Hindlimb muscle (tissue), 1 donor: ENCODE measurements around the gene DPRX. TPM values are rescaled to one million over a fixed set of nuclear protein-coding genes. Genes with fewer than 3 reads are reported as not detected.

Source experiments
- DNase-seq: peaks from one replicate; pipeline ENCODE4 v3.0.0-alpha.2; 2013
- polyA plus RNA-seq: library from polyadenylated mRNA; unstranded; fragments of 120-200 nt; gene quantifications from one replicate; pipeline ENCODE4 v1.2.1, GENCODE V29; 2013; ENCODE audit not compliant: insufficient read length

DPRX gene, protein sequence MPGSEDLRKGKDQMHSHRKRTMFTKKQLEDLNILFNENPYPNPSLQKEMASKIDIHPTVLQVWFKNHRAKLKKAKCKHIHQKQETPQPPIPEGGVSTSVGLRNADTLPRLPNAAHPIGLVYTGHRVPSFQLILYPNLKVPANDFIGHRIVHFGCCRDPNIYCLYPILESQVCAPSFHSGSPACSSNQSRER
- not detected for polyA plus RNA-seq

DNA sequence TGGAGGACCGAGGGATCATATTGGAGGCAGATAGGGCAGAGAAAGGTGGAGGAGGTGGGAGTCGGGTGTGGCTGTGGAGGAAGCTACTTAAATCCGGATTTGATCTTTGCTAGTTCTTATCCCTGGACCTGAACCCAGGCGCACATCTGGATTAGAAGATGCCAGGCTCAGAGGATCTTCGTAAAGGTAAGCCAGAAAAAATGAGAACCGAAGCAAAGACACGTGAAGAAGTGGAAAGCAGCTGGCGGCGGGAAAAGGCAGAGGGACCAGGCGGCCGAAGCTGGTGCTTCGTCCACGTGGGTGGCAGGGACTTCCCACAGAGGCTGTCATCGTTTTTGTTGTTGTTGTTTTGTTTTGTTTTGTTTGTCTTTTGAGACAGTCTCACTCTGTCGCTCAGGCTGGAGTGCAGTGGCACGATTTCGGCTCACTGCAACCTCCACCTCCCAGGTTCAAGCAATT lies at the start of gene DPRX:
DPRX (plus strand) TSS at position 51 of the 459 bp plus-strand sequence; CDS start at position 159, 108 bp downstream.
- DNase-seq, result no peak

DNA sequence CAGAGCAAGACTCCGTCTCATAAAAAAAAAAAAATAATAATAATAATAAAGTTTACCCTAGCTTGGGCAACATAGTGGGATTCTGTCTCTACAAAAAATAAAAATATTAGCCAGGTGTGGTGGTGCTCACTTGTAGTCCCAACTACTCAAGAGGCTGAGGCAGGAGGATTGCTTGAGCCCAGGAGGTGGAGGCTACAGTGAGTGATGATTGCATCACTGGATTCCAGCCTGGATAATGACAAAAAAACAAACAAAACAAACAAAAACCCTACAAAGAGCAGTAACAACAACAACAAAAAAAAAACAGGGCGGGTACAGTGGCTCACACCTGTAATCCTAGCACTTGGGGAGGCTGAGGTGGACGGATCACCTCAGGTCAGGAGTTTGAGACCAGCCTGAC lies 48.6 kb upstream of the DPRX start:
- DNase-seq, result no peak

DNA sequence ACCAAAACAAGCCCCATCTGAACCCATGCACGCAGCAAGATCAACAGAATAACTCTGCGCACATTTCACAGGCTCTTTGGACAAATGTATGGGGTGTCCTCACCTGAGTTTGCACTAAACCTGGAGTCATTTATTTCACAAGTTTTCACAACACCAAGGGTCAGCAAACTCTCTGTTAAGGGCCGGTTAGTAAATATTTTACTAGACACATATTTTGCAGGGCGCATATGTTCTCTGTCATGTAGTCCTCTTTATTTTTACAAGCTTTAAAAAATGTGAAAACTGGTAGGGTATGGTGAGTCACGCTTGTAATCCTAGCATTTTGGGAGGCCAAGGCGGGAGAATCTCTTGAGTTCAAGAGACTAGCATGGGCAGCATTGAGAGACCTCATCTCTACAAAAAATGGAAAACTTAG lies 45.5 kb upstream of the DPRX start:
- no peak for DNase-seq

DNA sequence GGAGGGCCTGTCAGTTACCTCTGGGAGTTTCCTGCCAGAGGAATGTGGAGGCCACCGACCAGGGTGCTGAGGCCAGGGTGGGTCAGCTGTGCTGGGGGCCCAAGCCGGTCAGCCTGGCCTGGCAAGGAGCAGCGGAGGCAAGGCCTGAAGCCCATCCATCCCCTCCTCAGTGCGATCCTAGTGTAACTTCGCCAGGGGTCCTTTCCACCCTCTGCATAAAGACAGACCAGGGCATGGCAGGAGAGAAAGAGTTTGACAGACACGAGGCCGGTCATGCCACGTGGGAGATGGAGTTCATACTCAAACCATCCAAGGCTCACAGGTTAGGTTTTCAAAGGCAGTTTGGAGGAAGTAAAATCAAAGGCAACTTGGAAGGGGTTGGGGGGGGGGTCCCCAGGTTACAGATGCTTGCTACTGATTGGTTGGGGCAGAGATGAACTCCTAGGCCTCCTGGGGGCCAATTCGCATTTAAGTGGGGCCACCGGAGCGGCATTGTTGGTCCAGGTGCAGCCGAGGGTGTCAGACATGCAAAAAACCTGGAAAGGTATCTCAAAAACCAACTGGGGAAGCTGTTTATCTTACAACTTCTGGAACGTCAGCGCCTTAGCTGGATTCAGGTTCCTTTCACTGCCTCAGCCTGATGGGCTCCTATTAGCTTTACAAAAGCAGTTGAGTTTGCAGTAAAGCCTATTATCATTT lies 36.8 kb upstream of the DPRX start:
- no peak for DNase-seq

DNA sequence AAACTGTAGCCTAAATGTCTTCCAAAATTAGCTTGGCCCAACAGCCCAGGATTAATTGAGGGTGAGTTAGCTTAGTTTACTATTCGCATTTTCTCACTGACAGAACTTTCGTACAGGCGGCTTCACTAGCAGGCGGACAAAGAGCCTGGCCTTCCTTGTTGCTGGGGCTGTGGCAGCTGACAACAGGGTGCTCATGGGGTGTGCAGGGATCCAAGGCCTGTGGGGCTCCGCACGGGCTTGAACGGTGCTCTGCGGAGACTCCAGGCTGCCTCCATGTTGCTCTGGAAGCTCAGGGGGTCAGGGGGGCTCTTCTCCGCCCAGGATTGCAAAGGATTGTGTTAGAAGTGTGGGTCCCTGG lies 36.3 kb upstream of the DPRX start:
- no peak for DNase-seq

DNA sequence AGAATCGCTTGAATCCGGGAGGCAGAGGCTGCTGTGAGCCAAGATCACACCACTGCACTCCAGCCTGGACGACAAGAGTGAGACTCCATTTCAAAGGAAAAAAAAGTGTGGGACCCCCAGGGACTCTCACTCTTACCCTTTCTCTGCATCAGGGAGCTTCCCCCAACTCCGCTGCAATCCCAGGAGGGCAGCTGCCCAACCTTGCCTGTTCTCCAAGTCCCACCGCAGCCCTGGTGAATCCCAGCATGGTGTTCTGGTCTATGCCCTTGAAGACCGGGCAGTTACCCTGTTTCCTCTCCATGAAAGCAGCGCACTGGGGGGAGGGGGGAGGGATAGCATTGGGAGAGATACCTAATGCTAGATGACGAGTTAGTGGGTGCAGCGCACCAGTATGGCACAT lies 35.7 kb upstream of the DPRX start:
- no peak for DNase-seq

DNA sequence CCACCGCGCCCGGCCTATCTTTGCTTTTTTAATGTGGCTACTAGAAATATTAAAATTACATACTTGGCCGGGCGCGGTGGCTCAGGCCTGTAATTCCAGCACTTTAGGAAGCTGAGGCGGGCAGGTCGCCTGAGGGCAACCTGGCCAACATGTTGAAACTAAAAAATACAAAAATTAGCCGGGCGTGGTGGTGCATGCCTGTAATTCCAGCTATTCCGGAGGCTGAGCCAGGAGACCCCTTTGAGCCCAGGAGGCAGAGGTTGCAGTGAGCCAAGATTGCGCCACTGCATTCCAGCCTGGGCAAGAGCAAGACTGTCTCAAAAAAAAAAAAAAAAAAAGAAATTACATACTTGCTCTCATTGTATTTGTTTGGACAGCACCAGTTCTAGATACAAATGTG lies 34.8 kb upstream of the DPRX start:
- no peak for DNase-seq

DNA sequence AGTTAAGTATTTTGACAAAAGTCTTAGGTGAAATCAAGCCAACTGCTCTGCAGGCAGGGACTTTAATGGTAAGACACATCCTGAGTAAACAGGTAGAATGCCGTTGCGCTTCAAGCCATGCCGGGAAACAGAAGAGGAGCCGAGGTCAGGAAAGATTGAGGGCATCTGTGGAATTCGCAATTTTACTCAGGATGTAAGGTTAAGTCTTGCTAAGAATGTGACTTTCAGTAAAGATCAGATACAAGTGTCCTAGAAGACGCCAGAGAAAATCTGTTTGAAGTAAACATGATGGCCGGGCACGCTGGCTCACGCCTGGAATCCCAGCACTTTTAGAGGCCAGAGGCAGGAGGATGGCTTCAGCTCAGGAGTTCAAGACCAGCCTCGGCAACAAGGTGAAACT lies 33.4 kb upstream of the DPRX start:
- DNase-seq, result no peak

DNA sequence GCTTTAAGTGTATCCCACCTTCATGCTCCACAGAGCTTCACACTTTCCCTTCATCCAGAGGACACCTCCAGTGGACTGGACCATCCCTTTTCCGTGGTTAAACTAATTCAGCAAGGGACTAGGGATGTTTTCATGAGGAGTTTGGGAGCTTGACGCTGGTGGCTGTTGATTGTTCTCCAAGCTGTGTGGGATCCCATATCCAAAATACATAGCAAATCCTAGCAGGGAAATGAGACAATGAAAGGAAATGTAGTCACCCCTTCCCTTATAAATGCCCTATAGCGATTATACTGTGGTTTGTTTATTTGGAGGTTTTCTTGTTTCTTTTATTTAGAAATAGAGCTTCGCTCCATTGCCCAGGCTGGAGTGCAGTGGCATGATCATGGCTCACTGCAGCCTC lies 31.6 kb upstream of the DPRX start:
- DNase-seq, result peak; percentile 4

DNA sequence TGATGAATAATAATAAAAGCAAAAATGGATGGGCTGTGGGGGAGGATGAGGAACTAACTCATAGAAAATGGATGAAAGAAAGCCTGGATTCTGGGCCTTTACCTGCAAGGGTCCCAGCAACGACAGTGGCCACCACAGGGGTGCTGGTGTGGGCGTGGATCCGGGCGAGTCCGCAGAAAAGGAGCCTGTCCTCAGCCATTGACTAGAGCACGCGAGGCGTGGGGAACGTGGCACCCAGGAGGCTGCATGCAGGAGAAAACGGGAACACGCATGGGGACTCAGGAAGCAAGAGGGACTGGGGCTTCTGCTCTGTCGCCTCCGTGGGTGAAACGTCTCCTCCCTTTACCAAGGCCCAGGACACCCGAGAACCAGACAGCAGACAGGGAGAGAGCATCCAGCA lies 25.8 kb upstream of the DPRX start:
- no peak for DNase-seq

DNA sequence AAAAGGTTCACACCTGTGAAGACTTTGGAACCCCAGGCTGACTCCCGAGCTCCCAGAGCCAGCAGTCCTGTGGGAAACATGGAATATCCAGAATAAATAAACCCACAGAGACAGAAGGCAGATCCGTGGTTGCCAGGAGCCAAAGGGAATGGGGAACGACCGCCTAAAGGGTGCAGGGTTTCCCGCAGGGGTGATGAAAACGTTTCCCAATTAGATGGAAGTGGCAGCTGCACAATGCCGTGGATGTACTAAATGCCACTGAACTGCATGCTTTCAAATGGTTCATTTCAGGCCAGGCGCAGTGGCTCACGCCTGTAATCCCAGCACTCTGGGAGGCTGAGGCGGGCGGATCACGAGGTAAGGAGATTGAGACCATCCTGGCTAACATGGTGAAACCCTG lies 23.4 kb upstream of the DPRX start:
- no peak for DNase-seq

DNA sequence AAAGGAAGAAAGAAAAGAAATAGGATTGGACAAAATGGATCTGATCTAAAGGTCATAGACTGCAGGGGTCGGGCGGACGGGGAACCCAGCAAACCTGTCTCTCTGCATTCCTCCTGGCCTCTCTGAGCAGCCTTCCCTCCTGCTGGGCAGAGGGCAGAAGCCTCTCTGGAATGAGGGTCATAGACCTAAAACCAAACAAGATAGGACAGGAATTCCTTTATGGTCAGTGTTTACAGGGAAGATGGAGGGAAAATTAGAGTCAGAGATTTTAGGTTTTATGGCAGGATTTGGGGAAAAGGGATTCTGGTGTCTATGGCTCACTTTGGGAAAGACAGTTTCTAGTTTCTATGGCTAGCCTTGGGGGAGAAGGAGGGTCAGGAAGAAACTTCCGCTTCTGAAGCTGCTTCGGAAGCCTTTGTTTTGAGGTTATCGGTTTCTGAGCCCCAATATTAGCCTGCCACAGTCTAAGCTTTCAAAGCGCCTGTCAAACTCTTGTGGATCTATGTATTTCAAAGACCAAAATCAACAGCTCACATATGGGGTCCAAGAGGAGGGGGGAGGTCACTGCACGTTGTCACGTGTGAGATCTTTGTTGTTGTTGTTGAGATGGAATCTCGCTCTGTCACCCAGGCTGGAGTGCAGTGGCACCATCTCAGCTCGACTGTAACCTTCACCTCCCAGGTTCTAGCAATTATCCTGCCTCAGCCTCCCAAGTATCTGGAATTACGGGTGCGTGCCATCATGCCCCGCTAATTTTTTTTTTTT lies 18.9 kb upstream of the DPRX start:
- no peak for DNase-seq

DNA sequence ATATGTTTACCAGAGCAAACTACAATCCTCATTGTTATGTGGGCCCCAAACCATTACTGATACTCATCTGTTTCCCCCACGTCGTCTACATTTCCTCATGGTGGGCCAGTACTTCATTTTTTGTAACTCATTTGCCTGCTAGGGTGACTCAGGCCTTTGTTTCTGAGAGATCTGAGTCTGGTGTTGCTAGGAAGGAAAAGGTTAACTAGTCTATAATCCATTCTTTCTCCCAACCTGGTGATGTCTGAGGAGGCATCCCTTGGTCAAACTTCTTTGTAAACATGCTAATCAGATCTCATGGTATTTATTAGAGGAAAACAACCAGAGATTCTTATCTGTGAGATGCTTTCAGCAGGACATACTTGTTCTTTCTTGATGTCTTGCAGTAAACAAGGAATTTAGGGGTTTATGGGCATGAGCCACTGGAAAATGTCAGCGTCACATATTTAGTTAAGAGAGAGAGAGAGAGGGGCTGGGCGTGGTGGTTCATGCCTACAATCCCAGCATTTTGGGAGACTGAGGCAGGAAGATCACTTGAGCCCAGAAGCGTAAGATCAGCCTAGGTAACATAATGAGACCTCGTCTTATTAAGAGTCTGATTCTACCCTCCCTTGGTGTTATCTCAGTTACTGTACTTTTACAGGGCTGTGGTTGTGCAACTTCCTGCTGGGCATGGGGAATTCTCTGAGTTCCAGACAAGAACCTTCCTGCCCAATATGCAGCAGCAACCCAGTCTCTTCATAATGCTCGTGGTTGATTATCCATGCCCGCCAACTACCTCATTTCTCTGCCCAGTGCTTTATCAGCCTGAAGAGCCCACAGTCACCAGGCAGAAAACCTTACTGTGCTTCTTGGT lies 9.7 kb upstream of the DPRX start:
- no peak for DNase-seq

DNA sequence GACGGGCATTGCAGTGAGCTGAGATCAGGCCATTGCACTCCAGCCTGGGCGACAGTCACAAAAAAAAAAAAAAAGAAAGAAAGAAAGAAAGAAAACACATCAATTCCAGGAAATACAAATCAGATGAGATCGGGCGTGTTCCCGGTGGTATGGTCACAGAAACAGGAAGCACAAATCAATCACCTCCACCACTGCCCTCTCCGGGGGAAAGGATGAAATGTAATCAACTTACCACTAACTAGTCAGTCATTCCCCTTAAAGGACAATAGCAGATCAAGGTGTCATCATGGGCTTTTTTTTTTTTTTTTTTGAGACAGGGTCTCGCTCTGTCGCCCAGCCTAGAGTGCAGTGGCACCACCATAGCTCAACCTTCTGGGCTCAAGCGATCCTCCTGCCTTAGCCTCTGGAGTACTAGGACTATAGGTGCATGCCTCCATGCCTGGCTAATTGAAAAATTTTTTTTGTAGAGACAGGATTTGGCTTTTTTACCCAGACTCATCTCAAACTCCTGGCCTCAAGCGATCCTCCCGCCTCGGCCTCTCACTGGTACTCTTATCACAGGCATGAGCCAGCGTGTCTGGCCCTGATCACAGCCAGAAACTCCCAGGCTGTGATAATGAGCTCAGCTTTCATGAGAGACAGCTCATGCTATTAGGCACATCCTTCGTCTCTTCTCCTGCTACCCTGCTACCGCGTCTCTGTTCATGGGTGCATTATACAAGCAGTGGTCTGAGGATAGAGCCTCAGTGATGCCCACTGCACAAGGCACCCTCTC lies 6.8 kb upstream of the DPRX start:
- no peak for DNase-seq

DNA sequence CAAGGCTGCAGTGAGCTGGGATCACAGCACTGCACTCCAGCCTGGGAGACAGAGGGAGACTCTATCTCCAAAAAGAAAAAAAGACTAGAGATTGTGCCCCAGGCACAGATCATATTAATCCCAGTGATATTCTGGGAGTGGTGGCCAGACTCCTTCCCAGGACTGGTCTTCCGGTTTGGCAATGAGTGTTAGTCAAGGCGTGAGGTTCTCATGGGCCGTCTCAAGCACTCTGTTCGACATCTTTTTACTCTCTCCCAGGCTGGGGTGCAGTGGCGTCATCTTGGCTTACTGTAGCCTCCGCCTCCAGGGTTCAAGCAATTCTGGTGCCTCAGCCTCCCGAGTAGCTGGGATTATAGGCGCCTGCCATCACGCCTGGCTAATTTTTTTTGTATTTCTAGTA lies 5.3 kb upstream of the DPRX start:
- DNase-seq, result no peak

DNA sequence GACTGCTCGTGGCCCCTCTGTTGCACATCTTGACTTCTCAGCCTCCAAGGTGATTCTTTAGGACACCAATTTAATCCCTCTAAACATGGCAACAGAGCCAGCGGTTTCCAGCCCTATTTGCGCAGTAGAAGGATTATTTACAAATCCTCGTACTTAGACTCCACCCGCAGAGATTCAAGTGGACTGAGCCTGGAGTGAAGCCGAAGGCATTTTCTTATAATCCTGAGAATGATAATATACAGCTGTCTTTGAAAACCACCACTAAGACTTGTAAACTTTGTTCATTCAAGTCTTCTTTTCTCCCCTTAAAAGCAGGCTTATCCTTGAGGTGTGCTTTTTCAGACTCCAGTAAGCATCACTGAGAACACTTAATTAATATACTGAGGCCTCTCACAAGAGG lies 4.8 kb upstream of the DPRX start:
- DNase-seq, result no peak

DNA sequence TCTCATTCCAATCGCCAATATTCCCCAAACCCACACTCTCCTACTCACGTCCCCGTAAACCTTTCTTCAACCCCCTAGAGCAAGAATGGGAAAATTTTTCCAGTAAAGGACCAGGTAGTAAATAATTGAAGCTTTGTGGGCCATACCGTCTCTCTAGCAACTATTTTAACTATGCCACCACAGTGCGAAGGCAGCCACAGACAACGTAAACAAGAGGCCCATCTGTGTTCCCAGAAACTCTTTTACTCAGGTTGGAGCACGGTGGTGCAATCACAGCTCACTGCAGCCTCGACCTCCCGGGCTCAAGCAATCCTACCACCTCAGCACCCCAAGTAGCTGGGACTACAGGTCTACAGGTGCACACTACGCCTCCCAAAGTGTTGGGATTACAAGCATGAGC lies 3.0 kb downstream of the DPRX start:
- no peak for DNase-seq

DNA sequence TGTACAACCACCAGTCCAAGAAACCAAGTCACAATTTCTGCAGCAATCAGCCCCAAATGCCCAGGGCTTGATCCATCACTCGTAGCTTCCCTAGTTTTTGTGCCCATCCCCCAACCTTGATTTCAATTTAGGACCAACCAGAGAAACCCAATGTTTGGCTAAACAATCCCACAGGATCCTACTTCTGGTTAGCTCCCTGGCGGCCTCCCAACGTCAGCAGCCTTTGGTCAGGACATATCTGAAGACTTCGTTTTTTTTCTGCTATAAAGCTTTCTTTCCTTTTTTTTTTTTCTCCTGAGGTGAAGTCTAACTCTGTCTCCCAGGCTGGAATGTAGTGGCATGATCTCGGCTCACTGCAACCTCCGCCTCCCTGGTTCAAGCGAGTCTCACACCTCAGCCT lies 7.7 kb downstream of the DPRX start:
- DNase-seq, result no peak

DNA sequence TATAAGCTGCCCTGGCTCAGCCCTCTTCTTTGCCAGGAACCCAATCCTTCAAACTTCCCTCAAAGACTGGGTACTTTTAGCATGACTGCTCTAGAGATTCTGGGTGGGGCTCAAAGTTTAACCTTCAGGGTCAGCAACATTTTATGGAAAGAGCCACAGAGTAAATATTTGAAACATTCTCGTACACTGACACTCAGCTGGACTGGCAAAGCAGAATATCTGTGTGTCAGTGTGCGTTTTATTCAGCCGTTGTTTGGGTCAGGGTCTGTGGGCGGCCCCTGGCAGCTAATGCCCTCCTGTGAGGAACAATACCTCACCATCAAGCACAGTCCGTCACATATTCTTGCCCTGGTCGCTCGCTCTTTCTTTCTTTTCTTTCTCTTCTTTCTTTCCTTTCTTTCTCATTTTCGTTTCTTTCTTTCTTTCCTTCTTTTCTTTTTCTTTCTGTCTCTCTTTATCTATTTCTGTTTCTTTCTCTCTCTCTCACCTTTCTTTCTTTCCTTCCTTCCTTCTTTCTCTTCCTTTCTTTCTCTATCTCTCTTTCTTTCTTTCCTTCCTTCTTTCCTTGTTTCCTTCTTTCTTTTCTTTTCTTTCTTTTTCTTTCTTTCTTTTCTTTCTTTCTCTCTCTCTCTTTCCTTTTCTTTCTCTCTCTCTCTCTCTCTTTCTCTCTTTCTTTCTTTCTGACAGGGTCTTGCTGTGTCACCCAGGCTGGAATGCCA lies 10.7 kb downstream of the DPRX start:
- no peak for DNase-seq

DNA sequence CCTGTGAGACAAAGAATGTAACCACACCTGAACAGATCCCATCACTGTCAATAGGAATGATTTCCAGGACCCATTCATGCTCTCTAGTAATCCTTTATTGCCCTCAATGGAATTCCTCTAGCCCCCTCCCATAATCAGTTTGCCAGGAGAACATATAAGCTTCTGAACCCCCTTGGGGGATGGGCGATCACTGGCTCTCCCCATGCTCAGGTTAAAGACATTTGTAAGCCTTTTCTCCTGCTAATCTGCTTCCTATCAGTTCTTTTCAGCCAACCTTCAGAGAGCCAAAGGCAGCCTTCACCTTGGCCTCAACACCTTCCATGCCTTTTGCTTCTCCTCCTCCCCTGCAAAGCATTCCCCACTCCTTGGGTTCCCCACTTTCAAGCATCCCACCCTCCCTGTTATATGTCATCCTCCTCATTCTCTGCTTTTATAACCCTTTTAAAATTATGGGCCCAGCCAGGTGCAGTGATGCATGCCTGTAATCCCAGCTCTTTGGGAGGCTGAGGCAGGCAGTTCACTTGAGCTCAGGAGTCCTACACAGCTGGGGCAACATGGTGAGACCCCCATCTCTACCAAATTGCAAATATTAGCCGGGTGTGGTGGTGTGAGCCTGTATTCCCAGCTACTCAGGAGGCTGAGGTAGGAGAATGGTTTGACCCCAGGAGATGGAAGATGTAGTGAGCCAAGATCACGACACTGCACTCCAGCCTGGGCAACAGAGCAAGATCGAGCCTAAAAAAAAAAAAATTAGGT lies 12.4 kb downstream of the DPRX start:
- DNase-seq, result no peak

DNA sequence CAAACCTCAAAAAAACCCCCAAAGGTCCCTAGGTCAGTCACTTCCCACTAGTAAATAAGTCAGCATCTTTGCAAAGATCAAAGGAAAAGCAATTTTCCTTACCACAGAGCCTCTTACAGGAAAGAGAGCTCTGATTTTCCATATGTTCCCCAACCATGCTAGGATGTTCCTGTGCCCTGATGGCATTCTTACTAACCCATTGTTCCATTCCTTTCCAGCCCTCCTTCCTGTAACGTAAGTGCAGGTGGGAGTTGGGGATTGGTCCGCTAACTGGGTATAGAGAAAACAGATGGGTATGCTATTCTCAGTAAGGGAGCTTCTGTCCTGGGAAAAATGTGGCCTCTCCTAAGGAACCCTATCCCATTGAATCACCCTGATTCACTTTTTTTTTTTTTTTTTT lies 14.3 kb downstream of the DPRX start:
- no peak for DNase-seq
